HG03342 (cell line): ENCODE measurements around the gene GTF2A1L.
"Not testable (repeated sequence)": the region's sequence is repeated elsewhere in the genome, so short reads cannot be mapped to it uniquely, and the experiment has no call there.

Experiments used
- ATAC-seq: cut with Tn5 transposase; IDR thresholded peaks from one replicate; pipeline ENCODE4 v1.9.1; 2021; ENCODE audit warnings: mild to moderate bottlenecking, moderate library complexity; ENCODE audit not compliant: unreplicated experiment

GTF2A1L gene, protein sequence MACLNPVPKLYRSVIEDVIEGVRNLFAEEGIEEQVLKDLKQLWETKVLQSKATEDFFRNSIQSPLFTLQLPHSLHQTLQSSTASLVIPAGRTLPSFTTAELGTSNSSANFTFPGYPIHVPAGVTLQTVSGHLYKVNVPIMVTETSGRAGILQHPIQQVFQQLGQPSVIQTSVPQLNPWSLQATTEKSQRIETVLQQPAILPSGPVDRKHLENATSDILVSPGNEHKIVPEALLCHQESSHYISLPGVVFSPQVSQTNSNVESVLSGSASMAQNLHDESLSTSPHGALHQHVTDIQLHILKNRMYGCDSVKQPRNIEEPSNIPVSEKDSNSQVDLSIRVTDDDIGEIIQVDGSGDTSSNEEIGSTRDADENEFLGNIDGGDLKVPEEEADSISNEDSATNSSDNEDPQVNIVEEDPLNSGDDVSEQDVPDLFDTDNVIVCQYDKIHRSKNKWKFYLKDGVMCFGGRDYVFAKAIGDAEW

DNA sequence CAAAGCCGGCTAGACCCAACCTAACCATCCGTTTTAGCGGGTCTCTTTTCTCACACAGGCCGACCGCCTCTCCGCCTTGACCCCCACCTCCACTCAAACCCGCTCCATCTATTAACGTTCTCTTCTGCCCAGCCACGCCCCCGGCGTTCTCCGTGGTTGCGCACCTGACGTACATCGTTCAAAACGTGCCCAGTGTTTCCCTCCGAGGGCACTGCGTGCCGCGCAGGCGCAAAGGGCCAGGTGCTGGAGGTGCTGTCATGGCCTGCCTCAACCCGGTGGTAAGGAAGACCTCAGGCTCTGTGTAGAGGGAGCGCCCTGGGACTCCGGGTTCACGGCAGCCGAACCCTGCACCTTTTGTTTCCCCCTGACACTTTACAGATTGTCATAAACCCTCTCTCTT lies at the start of gene GTF2A1L:
Gene GTF2A1L (plus strand): TSS at position 239 of the 400 bp plus-strand sequence. CDS start 19 bp downstream, at position 258.
- no peak for ATAC-seq

DNA sequence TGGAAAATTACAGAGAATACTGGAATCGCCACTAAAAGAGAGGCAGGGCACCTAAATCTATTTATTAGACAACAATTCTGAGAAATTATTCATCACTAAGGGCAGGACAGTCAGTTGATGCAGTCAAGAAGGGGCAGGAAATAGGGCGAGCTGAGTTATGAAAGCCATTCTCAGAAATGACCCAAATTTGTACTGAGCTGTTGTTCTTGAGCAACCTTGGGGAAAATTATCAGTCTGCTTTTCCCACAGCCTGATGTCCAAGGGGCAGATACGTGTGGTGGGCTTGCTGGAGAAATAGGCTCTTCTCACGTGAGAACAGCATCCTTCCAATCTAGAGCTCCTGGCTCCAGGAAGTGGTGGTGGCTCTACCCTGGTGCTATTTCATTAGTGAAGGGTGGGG lies 49.1 kb upstream of the GTF2A1L start:
- no peak for ATAC-seq

DNA sequence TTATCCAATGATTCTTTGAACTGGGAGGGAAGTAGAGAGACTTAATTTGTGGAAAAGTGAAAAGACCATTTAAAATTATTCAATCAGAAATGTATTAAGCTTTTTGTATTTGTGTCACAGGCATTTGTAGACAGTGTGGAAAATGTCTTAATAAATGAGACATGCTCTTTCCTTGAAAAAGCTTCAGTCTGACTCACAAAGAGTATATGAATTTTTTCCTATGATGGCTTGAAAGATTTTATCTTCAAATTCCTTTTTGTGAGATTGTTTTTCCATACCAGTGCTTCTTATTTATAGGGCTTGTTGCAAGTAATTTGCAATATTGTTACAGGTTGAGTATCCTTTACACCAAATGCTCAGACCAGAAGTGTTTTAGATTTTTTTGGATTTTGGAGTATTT lies 48.2 kb upstream of the GTF2A1L start:
- no peak for ATAC-seq

DNA sequence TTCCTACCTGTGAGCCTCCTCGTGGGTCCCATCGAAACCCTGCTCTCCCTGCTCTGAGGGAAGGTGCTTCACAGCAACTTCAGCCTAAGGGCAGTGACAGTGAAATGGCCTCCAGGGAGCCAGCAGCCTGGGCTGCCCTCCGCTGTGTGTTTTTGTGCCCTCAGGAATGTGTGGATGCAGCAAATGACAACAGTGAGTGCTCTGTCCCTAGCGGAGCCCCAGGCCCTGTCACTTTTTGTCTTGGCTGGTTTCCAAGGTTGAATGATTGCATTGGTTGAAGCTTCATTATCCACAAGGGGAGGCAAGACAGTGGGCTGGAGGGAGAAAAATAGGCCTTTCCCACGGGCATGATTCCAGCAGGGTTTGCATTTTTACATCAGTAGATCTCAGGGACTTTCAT lies 44.8 kb upstream of the GTF2A1L start:
- no peak for ATAC-seq

DNA sequence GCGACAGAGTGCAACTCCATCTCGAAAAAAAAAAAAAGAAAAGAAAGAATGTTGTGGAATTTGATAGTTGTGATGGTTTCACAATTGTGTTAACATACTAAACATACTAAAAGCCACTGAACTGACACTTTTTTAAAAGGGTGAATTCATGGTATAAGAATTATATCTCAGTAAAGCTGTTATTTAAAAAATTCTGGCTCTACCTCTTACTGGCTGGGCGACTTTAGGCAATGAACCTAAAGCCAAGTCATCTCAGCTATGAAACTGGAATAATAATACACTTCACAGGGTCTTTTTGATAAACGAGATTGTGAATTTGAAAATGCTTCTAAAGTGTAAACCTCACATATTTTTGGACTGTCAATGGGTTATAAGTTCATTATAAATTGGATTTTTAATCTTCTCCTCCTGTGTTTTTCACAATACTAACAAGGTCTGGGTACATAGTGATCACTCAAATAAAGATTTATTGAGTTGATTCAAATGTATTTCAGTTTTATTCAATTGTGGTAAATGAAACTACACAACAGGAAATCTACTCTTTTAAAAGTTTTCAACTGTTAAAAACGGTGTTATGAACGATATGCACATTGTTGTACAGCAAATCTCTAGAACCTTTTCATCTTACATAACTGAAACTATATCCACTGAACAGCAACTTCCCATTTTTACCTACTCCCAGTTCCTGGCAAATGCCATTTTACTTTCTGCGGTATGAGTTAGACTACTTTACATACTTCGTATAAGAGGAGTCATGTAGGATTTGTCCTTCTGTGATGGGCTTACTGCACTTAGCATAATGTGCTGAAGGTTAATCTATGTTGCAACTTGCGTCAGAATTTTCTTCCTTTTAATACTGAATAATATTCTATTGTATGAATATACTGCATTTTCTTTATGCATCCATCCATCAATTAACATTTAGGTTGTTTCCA lies 43.0 kb upstream of the GTF2A1L start:
- no peak for ATAC-seq

DNA sequence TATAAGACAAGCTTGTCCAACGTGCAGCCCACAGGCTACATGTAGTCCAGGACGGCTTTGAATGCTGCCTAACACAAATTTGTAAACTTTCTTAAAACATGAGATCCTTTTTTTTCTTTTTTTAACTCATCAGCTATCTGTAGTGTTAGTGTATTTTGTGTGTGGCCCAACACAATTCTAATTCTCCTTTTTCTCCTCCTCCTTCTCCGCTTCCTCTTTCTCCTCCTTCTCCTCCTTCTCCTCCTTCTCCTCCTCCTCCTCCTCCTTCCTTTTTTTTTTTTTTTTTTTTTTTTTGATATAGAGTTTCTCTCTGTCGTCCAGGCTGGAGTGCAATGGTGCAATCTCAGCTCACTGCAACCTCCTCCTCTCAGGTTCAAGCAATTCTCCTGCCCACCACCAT lies 39.3 kb upstream of the GTF2A1L start:
- ATAC-seq: no peak

DNA sequence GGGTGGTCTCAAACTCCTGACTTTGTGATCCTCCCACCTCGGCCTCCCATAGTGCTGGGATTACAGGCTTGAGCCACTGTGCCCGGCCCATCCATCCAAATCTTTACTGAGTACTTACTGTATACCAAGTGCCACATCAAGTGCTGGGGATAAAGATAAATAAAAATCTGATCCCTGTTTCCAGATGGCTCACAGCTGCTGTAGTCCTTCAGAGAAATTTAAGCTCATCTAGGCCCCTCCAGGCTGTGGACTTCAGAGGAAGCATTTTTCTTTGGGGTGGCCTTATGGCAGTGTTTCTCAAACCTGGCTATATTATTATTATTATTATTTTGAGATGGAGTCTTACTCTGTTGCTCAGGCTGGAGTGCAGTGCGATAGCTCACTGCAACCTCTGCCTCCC lies 33.7 kb upstream of the GTF2A1L start:
- no peak for ATAC-seq

DNA sequence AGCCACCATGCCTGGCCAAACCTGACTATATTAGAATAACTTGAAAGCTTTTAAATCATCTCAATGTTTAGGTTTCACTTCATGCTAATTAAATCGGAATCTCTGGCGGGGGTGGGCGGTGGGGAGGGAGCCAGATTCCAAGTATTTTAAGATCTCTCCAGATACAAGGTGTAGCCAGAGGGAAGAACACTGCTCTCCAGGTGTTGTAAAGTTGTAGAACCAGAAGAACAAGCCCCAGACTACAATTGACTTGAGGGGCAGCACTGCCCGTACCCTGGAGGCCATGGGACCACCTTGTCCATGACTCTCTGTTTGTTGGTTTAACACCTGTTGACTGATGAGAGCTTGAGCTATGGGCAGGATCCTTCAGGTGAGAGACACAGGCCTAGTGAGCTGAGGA lies 33.1 kb upstream of the GTF2A1L start:
- no peak for ATAC-seq

DNA sequence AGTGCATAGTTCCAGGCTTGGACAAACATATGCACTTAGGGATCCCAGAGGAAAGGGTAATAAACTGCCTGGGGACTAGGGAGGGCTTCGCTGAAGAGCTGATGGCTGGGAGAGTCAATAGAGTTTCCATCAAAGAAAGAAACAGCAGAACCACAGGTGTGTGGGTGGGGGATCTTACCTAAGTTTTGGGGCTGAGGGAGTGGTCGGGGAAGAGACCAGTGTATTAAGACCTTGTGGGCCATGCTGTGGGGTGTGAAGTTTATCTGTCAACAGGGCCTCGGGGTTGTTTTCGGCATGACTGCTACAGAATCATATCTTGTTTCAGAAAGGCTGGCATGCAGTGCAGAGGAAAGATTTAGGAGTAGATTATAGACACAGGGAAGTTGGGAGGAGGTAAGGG lies 31.2 kb upstream of the GTF2A1L start:
- ATAC-seq: no peak

DNA sequence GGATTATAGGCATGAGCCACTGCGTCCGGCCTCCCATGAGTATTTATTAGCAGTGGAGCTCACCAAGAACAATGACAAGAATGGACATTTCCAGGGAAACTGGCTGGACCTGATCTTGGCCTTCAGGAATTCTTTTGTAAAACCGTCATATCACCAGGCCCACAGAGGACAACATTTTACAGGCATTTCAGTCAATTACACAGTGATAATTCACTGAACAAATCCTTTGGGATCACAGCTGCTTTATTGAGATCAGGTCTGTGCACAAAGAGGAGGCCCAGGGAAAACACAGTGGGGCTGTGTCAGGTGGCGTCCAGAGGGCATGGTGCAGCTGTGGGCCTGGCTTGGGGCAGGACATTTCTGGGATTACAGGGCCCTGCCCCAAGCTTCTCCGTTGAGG lies 30.1 kb upstream of the GTF2A1L start:
- ATAC-seq: no peak

DNA sequence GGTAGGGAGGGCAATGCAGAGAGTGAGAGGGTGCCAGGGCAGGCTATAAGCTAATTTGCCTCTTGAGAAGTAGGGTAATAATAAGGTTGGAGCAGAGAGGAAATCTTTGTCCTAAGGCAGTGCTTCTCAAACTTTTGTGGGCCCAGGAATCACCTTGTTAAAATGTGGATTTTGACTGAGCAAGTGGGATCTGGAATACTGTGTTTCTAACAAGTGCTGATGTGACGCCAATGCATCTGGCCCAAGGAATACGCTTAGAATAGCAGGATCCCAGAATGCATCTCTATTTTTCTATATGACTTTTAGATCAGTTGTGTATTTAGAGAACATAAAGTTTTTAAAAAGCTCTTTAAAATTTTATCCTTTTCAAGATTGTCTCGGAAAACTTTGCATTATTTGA lies 29.7 kb upstream of the GTF2A1L start:
- no peak for ATAC-seq

DNA sequence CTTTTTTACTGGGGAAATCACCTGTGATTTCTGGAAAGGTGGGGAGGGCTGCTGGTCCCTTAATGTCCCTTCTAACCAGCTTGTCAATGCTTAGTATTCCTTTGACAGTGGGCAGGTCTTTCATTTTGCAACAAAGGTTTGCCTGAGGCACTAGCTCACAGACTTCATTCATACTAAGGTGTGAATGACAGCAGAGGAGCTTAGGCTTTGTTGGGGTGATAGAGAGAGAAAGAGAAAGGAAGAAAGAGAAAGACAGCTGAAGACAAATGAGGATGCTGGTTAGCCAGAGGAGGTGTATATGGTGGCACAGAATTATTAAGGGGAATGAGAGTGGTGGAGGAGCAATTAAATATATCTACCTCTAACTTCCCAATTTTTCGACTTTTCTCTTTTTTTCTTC lies 28.9 kb upstream of the GTF2A1L start:
- no peak for ATAC-seq

DNA sequence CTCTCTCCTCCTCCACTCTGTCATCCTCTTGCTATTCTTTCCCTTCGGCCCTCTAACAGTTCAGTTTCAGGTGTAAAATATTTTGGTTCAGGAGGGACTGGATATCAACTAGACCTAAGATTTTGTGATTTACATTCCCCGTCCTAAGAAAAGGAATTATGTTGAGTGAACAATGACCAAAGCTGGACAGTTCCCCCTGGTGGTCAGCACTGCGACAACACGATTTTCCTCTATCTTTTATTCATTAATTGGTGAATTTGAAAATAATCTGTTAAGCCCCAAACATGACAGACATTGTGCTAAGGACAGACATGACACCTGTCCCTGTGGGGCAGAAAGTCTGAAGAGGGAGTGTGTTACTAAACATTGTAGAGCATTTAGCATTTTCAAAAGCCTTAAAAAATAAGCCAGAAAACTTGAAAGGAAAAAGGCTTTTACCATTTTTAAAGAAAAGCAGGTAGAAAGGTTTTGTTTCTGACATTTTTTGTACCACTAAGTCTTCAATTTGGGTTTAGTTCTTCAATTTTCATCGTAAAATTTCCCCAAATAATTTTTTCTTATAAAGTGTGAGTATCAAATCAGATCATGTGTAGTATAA lies 28.4 kb upstream of the GTF2A1L start:
- no peak for ATAC-seq

DNA sequence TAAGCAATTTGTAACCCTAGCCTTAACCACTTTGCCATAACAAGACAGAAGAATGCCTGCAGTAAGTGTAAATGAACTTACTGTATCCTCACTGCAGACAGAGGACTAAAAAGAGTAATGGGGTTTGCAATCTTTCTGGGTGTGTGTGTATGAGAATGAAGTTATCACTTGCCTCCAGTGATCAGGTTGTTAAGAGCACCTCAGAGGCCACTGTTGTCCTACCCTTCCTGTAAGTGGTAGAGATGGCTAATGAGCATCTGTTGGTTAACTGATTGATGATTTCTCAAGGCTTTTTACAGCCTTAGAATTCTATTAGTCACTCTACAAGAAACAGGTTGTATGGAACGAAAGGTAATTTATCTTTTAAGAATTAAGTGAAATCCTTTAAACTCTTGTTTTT lies 27.6 kb upstream of the GTF2A1L start:
- ATAC-seq: no peak

DNA sequence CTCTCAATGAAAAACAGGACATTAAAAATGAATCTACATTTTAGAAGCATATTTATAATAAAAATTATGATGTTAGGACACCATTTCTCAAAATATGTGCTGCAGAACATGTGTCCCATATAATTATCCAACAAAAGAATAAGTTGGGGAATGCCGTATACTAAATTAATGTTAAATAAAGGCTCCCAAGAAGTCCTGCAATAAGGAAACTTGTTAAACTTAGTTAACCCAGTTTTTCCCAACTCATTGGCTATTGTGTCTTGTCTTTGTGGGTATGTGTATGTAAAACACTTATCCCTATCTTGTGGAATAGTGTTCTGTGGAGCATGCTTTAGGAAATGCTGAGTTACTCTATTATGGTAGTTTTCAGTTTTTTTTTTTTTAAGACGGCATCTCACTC lies 25.6 kb upstream of the GTF2A1L start:
- ATAC-seq: no peak

DNA sequence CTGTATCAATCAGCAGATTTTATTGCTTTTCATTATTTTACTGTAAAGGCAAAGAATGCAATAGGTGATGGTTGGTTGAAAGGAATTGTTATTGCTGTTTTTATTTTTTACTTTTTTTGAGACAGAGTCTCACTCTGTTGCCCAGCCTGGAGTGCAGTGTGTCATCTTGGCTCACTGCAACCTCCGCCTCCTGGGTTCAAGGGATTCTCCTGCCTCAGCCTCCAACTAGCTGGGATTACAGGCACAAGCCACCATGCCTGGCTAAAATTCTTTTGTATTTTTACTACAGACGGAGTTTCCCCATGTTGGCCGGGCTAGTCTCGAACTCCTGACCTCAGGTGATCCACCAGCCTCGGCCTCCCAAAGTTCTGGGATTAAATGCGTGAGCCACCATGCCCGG lies 20.9 kb upstream of the GTF2A1L start:
- not testable (repeated sequence) for ATAC-seq

DNA sequence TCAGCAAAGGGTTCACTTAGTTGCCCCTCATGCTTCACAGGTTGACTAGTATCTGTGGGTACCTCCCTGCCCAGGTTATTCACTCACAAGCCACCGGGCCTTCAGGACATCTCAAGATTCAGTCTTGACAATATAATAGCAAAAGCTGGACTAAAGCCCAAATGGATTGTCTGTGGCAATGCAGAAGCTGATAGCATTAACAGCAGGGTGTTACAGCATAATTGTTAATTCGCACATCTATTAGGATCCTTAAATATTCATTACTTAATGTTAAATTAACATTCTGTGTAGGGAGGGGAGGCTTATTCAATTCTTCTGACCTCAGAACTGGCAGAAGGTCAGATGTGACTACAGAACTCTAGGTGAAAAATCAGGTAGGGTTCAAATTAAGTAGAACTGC lies 20.2 kb upstream of the GTF2A1L start:
- no peak for ATAC-seq

DNA sequence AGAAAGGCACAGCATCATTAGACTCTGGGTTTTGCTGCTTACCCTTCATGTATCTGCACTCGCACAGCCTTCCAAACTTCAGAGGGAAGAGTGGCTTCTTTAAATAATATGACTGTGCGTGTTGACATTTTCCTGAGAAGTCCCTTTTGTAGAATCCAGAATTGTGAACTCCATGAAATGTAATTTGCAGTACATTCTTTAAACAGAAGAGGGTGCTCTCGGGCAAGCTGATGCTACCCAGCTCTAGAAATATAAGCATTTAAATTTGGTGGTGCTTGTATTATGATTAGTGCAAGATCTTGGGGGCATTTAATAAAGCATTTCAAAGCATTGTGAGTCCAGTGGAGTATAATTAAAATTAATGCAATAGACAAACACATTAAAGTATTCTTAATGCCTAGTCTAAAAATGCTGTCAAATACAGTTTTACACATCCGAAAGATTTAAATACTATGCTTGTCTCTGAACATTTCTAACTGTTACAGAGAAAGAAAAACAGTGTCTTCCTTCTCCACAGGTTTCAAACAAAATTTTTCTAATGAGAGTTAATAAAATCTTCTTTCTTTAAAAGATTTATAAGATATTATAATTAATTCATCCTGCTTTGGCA lies 17.3 kb upstream of the GTF2A1L start:
- no peak for ATAC-seq

DNA sequence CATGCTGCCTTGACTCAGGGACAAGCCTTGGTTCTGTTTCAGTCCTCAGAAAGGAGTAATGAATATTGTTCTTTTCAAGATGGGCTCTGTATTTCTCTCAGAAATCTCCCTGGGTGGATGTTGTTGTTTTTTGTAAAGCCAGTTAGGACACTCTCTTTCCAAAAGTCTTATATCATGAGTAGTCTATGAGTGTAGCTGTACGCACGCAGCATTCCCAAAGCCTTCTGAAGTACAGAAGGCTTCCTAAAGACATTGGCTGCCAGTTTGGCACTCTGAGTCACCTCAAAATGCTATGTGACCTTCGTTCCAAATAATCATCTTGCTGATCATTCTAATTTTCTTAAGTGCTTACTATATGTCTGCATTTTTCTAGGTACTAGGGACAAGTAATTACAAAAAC lies 16.7 kb upstream of the GTF2A1L start:
- ATAC-seq: no peak

DNA sequence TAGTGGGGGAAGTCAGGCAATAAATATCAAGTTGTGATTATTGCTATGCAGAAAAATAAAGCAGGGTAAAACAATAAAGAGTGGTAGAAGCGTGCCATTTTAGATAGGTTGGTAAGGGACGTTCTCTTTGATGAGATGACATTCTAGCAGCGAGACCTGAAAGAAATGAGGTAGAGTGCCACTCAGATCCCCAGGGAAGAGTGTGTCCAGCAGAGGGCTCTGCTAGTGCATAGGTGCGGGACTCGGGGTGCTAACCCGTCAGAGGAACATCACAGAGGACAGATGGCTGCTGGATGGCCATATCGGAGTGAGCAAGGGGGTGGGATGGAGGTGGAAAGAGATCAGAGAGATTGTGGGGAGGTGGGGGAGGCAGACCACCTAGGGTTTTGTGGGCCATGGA lies 16.3 kb upstream of the GTF2A1L start:
- peak; percentile 47 for ATAC-seq
